C4-2B (cell line): ENCODE results near the gene COL4A4.

ENCODE experiments used
- ZFX ChIP-seq: fragments of 450-650 bp; IDR thresholded peaks from 2 replicates; pipeline ENCODE4 v1.6.1; 2017
- TF ChIP-seq, protein P1 (sequence below): fragments of 450-650 bp; conservative IDR thresholded peaks from 2 replicates; pipeline ENCODE4 v1.5.1; 2017; ENCODE audit warnings: mild to moderate bottlenecking

DNA sequence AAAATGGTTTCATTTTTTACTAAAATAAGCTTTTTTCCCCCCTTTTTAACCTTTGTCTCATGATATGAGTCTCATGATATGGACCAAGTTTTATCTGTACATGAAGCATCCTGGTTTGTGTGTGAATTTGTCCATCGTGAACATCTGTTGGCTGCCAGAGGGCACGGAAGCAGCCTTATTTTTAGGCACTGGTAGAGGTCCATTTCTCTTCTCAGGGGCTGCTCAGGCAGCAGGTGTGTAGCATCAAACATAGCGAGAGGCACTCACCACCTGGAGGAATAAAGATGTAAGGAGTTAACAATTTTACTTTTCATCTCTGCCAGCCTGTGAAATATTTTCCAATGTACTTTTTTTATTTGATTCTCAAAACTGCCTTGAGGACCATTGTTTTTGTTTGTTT is 193.6 kb downstream of the COL4A4 start:
- TF ChIP-seq, protein P1, sequence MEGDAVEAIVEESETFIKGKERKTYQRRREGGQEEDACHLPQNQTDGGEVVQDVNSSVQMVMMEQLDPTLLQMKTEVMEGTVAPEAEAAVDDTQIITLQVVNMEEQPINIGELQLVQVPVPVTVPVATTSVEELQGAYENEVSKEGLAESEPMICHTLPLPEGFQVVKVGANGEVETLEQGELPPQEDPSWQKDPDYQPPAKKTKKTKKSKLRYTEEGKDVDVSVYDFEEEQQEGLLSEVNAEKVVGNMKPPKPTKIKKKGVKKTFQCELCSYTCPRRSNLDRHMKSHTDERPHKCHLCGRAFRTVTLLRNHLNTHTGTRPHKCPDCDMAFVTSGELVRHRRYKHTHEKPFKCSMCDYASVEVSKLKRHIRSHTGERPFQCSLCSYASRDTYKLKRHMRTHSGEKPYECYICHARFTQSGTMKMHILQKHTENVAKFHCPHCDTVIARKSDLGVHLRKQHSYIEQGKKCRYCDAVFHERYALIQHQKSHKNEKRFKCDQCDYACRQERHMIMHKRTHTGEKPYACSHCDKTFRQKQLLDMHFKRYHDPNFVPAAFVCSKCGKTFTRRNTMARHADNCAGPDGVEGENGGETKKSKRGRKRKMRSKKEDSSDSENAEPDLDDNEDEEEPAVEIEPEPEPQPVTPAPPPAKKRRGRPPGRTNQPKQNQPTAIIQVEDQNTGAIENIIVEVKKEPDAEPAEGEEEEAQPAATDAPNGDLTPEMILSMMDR, result no peak
- no peak for TF ChIP-seq ZFX
